Central memory CD4-positive, alpha-beta T cell (primary cell): ENCODE results near the gene CEP95.
"Not testable (repeated sequence)": the region's sequence is repeated elsewhere in the genome, so short reads cannot be mapped to it uniquely, and the experiment has no call there.

Source experiments
- DNase-seq: peaks from one replicate; pipeline ENCODE4 v3.0.0; 2022

CEP95 gene

GRCh38 chr17:64575431-64575830, 68.7 kb downstream of the CEP95 start:
- DNase-seq, result no peak

GRCh38 chr17:64577025-64577424, 70.2 kb downstream of the CEP95 start:
- not testable (repeated sequence) for DNase-seq

GRCh38 chr17:64579917-64580316, 73.1 kb downstream of the CEP95 start:
- no peak for DNase-seq

GRCh38 chr17:64580384-64581315, 73.9 kb downstream of the CEP95 start:
- DNase-seq, result no peak

GRCh38 chr17:64583038-64583437, 76.3 kb downstream of the CEP95 start:
- DNase-seq, result no peak

- no peak for DNase-seq
These were observed 78.4 kb downstream of the CEP95 start for GRCh38 chr17:64585146-64585545.
